HG02678 (cell line): ENCODE results near the gene PDLIM7.

Source experiments
- ATAC-seq: cut with Tn5 transposase; IDR thresholded peaks from one replicate; pipeline ENCODE4 v1.9.1; 2021; ENCODE audit warnings: mild to moderate bottlenecking, moderate library complexity; ENCODE audit not compliant: unreplicated experiment

The PDLIM7 gene

GRCh38 chr5:177446200-177447065 is 51.0 kb downstream of the PDLIM7 start, which contains the start of gene PRR7:
PRR7 (plus strand) TSS chr5:177446814; CDS start chr5:177455068, 8,254 bp downstream.
- ATAC-seq: peak; percentile 55

- ATAC-seq: no peak
Observed at GRCh38 chr5:177445917-177446199, 51.5 kb downstream of the PDLIM7 start.

- no peak for ATAC-seq
Observed at GRCh38 chr5:177445052-177445916, 52.1 kb downstream of the PDLIM7 start.

- ATAC-seq: no peak
Observed at GRCh38 chr5:177444106-177445051, 53.0 kb downstream of the PDLIM7 start.

- ATAC-seq: no peak
Observed at GRCh38 chr5:177443144-177443983, 54.0 kb downstream of the PDLIM7 start.

- ATAC-seq: no peak
Observed at GRCh38 chr5:177442066-177442826, 55.2 kb downstream of the PDLIM7 start.

- ATAC-seq: no peak
Observed at GRCh38 chr5:177440990-177441780, 56.2 kb downstream of the PDLIM7 start.

- no peak for ATAC-seq
Observed at GRCh38 chr5:177440211-177440989, 57.0 kb downstream of the PDLIM7 start.

GRCh38 chr5:177439518-177440053 is 57.8 kb downstream of the PDLIM7 start:
- no peak for ATAC-seq

GRCh38 chr5:177438468-177438867 is 58.9 kb downstream of the PDLIM7 start:
- no peak for ATAC-seq

GRCh38 chr5:177437623-177438022 is 59.8 kb downstream of the PDLIM7 start:
- no peak for ATAC-seq

- no peak for ATAC-seq
Observed at GRCh38 chr5:177435847-177436536, 61.4 kb downstream of the PDLIM7 start.

GRCh38 chr5:177434942-177435738 is 62.3 kb downstream of the PDLIM7 start:
- no peak for ATAC-seq

- no peak for ATAC-seq
Observed at GRCh38 chr5:177434437-177434836, 63.0 kb downstream of the PDLIM7 start.

GRCh38 chr5:177433658-177434217 is 63.7 kb downstream of the PDLIM7 start:
- ATAC-seq: no peak
